NCI-H345 (cell line): ENCODE data around the gene SHMT1.
"Not testable (repeated sequence)": the region's sequence is repeated elsewhere in the genome, so short reads cannot be mapped to it uniquely, and the experiment has no call there.

Experiments
- DNase-seq: peaks from one replicate; lab custom pipeline; 2025; lab: John Stamatoyannopoulos, UW

The SHMT1 gene

GRCh38 chr17:18324140-18325050 lies 39.0 kb downstream of the SHMT1 start:
- no peak for DNase-seq

GRCh38 chr17:18323507-18324139 lies 39.7 kb downstream of the SHMT1 start:
- no peak for DNase-seq

GRCh38 chr17:18323007-18323406 lies 40.3 kb downstream of the SHMT1 start:
- DNase-seq = no peak

- no peak for DNase-seq
Observed at GRCh38 chr17:18322522-18322921, 40.8 kb downstream of the SHMT1 start.

- no peak for DNase-seq
Observed at GRCh38 chr17:18321309-18321708, 42.0 kb downstream of the SHMT1 start.

- no peak for DNase-seq
Observed at GRCh38 chr17:18320301-18320700, 43.0 kb downstream of the SHMT1 start.

- no peak for DNase-seq
Observed at GRCh38 chr17:18319604-18320256, 43.6 kb downstream of the SHMT1 start.

GRCh38 chr17:18318771-18319450 lies 44.4 kb downstream of the SHMT1 start:
- DNase-seq = no peak

GRCh38 chr17:18318117-18318516 lies 45.2 kb downstream of the SHMT1 start:
- no peak for DNase-seq

- no peak for DNase-seq
Observed at GRCh38 chr17:18315961-18316360, 47.4 kb downstream of the SHMT1 start.

GRCh38 chr17:18315562-18315922 lies 47.8 kb downstream of the SHMT1 start:
- no peak for DNase-seq

GRCh38 chr17:18314731-18315561 lies 48.4 kb downstream of the SHMT1 start, which contains the start of the genes SMCR8 and TOP3A:
Gene SMCR8 (plus strand): TSS chr17:18315293. CDS start chr17:18315790, 497 bp downstream.
Gene TOP3A (minus strand): TSS chr17:18314994. CDS start chr17:18314778, 216 bp downstream.
- DNase-seq = peak; percentile 91

- no peak for DNase-seq
Observed at GRCh38 chr17:18314059-18314730, 49.2 kb downstream of the SHMT1 start.

- no peak for DNase-seq
Observed at GRCh38 chr17:18309202-18309601, 54.1 kb downstream of the SHMT1 start.

- not testable (repeated sequence) for DNase-seq
Observed at GRCh38 chr17:18303206-18303605, 60.1 kb downstream of the SHMT1 start.

- DNase-seq = no peak
Observed at GRCh38 chr17:18300725-18301480, 62.4 kb downstream of the SHMT1 start.

GRCh38 chr17:18298061-18298460 lies 65.3 kb downstream of the SHMT1 start:
- DNase-seq = not testable (repeated sequence)

GRCh38 chr17:18291718-18292540 lies 71.4 kb downstream of the SHMT1 start:
- no peak for DNase-seq

GRCh38 chr17:18285296-18285695 lies 78.1 kb downstream of the SHMT1 start:
- DNase-seq = no peak
